ENCODE results near the gene CFB.

The CFB gene

DNA sequence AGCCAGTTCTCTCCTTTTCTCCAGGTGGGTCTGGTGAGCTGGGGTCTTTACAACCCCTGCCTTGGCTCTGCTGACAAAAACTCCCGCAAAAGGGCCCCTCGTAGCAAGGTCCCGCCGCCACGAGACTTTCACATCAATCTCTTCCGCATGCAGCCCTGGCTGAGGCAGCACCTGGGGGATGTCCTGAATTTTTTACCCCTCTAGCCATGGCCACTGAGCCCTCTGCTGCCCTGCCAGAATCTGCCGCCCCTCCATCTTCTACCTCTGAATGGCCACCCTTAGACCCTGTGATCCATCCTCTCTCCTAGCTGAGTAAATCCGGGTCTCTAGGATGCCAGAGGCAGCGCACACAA lies 765 bp upstream of the CFB start:
- H3K4me3 ChIP-seq (ENCODE audit: low read length) = no peak overlapping the region
- H3F3A ChIP-seq (ENCODE audit: control insufficient read depth, insufficient read depth) = no peaks in the 10 kb centered on the region
- H3K27ac ChIP-seq (ENCODE audit: low read depth, low read length) = no peak overlapping the region
- H3K4me2 ChIP-seq (ENCODE audit: low read length) = no peak overlapping the region
- TF ChIP-seq, protein P1, sequence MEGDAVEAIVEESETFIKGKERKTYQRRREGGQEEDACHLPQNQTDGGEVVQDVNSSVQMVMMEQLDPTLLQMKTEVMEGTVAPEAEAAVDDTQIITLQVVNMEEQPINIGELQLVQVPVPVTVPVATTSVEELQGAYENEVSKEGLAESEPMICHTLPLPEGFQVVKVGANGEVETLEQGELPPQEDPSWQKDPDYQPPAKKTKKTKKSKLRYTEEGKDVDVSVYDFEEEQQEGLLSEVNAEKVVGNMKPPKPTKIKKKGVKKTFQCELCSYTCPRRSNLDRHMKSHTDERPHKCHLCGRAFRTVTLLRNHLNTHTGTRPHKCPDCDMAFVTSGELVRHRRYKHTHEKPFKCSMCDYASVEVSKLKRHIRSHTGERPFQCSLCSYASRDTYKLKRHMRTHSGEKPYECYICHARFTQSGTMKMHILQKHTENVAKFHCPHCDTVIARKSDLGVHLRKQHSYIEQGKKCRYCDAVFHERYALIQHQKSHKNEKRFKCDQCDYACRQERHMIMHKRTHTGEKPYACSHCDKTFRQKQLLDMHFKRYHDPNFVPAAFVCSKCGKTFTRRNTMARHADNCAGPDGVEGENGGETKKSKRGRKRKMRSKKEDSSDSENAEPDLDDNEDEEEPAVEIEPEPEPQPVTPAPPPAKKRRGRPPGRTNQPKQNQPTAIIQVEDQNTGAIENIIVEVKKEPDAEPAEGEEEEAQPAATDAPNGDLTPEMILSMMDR (IDR thresholded peaks at IDR 0.05; ENCODE audit: low read depth, low read length, poor library complexity, severe bottlenecking) = no peak
- no peak for TF ChIP-seq EZH2phosphoT487 (IDR thresholded peaks at IDR 0.05; ENCODE audit: borderline replicate concordance, low read length)
- H3K79me2 ChIP-seq (ENCODE audit: control insufficient read depth, low read length) = no peaks in the 10 kb centered on the region
- H3K9me2 ChIP-seq (replicated peaks; ENCODE audit: control insufficient read depth, low read length) = no peaks in the 10 kb centered on the region
- peaks cover 3% of the 10 kb centered on the region; the same call in 1 of the 2 replicates for H3K27me3 ChIP-seq (ENCODE audit: control insufficient read depth, low read length)
- H3K4me1 ChIP-seq (ENCODE audit: control insufficient read depth, low read length) = no peaks in the 10 kb centered on the region
- H3K36me3 ChIP-seq (ENCODE audit: control insufficient read depth, low read length) = no peaks in the 10 kb centered on the region
- H3K9me3 ChIP-seq (ENCODE audit: control insufficient read depth, insufficient read depth, low read length) = no peaks in the 10 kb centered on the region
- no peaks in the 10 kb centered on the region for H4K20me1 ChIP-seq (ENCODE audit: control insufficient read depth, insufficient read depth, low read depth, low read length)

DNA sequence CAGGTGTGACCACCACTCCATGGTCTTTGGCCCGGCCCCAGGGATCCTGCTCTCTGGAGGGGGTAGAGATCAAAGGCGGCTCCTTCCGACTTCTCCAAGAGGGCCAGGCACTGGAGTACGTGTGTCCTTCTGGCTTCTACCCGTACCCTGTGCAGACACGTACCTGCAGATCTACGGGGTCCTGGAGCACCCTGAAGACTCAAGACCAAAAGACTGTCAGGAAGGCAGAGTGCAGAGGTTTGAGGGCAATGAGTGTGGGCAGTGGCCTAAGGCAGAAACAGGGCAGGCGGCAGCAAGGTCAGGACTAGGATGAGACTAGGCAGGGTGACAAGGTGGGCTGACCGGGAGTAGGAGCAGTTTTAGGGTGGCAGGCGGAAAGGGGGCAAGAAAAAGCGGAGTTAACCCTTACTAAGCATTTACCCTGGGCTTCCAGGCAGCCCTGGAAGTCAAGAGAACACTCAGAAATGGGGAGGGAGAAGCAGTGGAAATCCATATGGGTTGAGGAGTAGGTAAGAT lies 533 bp downstream of the CFB start:
- no peaks in the 10 kb centered on the region for H3F3A ChIP-seq (ENCODE audit: control insufficient read depth, insufficient read depth)
- H3K4me1 ChIP-seq (ENCODE audit: control insufficient read depth, low read length) = no peaks in the 10 kb centered on the region
- no peak overlapping the region for H3K4me3 ChIP-seq (ENCODE audit: low read length)
- no peak for TF ChIP-seq EZH2phosphoT487 (IDR thresholded peaks at IDR 0.05; ENCODE audit: borderline replicate concordance, low read length)
- TF ChIP-seq, protein P1 (IDR thresholded peaks at IDR 0.05; ENCODE audit: low read depth, low read length, poor library complexity, severe bottlenecking) = no peak
- no peaks in the 10 kb centered on the region for H3K9me2 ChIP-seq (replicated peaks; ENCODE audit: control insufficient read depth, low read length)
- H3K27ac ChIP-seq (ENCODE audit: low read depth, low read length) = no peak overlapping the region
- H3K4me2 ChIP-seq (ENCODE audit: low read length) = no peak overlapping the region
- H4K20me1 ChIP-seq (ENCODE audit: control insufficient read depth, insufficient read depth, low read depth, low read length) = no peaks in the 10 kb centered on the region
- peaks cover 4% of the 10 kb centered on the region for H3K36me3 ChIP-seq (ENCODE audit: control insufficient read depth, low read length)
- H3K79me2 ChIP-seq (ENCODE audit: control insufficient read depth, low read length) = no peaks in the 10 kb centered on the region
- H3K9me3 ChIP-seq (ENCODE audit: control insufficient read depth, insufficient read depth, low read length) = no peaks in the 10 kb centered on the region
- H3K27me3 ChIP-seq (ENCODE audit: control insufficient read depth, low read length) = peaks cover 3% of the 10 kb centered on the region; the same call in 1 of the 2 replicates

DNA sequence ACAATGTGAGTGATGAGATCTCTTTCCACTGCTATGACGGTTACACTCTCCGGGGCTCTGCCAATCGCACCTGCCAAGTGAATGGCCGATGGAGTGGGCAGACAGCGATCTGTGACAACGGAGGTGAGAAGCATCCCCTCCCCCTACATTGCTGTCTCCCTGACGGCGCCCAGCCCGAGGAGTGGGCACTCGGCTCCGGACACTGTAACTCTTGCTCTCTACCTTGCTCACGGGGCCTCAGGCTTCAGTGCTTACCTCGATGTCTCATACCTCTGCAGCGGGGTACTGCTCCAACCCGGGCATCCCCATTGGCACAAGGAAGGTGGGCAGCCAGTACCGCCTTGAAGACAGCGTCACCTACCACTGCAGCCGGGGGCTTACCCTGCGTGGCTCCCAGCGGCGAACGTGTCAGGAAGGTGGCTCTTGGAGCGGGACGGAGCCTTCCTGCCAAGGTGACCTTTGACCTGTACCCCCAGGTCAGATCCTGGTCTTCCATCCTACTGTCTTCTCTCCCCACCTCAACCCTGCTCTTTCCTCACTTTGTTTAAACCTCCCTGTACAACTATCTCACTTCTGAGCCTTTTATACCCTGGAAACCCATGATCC lies 1.3 kb downstream of the CFB start:
- H3K27ac ChIP-seq (ENCODE audit: low read depth, low read length) = no peak overlapping the region
- H3K36me3 ChIP-seq (ENCODE audit: control insufficient read depth, low read length) = peaks cover 12% of the 10 kb centered on the region
- no peak overlapping the region for H3K4me2 ChIP-seq (ENCODE audit: low read length)
- no peaks in the 10 kb centered on the region for H3K4me1 ChIP-seq (ENCODE audit: control insufficient read depth, low read length)
- H3K9me3 ChIP-seq (ENCODE audit: control insufficient read depth, insufficient read depth, low read length) = no peaks in the 10 kb centered on the region
- H4K20me1 ChIP-seq (ENCODE audit: control insufficient read depth, insufficient read depth, low read depth, low read length) = no peaks in the 10 kb centered on the region
- H3K27me3 ChIP-seq (ENCODE audit: control insufficient read depth, low read length) = peaks cover 3% of the 10 kb centered on the region; the same call in 1 of the 2 replicates
- no peaks in the 10 kb centered on the region for H3K79me2 ChIP-seq (ENCODE audit: control insufficient read depth, low read length)
- H3F3A ChIP-seq (ENCODE audit: control insufficient read depth, insufficient read depth) = no peaks in the 10 kb centered on the region
- H3K9me2 ChIP-seq (replicated peaks; ENCODE audit: control insufficient read depth, low read length) = no peaks in the 10 kb centered on the region
- no peak overlapping the region for H3K4me3 ChIP-seq (ENCODE audit: low read length)
- TF ChIP-seq, protein P1 (IDR thresholded peaks at IDR 0.05; ENCODE audit: low read depth, low read length, poor library complexity, severe bottlenecking) = no peak
- no peak for TF ChIP-seq EZH2phosphoT487 (IDR thresholded peaks at IDR 0.05; ENCODE audit: borderline replicate concordance, low read length)
